NT2/D1 (cell line): ENCODE measurements around the gene BBS9.

Experiments
- SUZ12 ChIP-seq: IDR thresholded peaks from 2 replicates; pipeline ENCODE4 v1.6.1; 2011; ENCODE audit not compliant: insufficient read length, insufficient read depth; ENCODE audit errors: extremely low read depth
- YY1 ChIP-seq: IDR thresholded peaks from 2 replicates; pipeline ENCODE4 v1.6.1; 2011; ENCODE audit not compliant: insufficient read length, insufficient read depth
- ZNF274 ChIP-seq: IDR thresholded peaks from 2 replicates; pipeline ENCODE4 v1.6.1; 2011; ENCODE audit warnings: mild to moderate bottlenecking, low read depth, low read length

GRCh38 chr7:33354201-33354600 lies 224.8 kb downstream of the BBS9 start:
- TF ChIP-seq YY1 = no peak
- TF ChIP-seq SUZ12 = no peak
- TF ChIP-seq ZNF274 = no peak
